ENCODE data around the gene MBNL1.

GRCh38 chr3:152253514-152253913 lies 15.2 kb upstream of the MBNL1 start:
- TF ChIP-seq CTCF (IDR thresholded peaks at IDR 0.05; ENCODE audit: poor library complexity, severe bottlenecking) (no peak), EP300 (conservative IDR thresholded peaks at IDR 0.05; ENCODE audit: poor library complexity, severe bottlenecking) (no peak), EZH2 (IDR thresholded peaks at IDR 0.05; ENCODE audit: borderline replicate concordance, insufficient read depth, low read length, poor library complexity, severe bottlenecking) (no peak), POLR2AphosphoS5 (IDR thresholded peaks at IDR 0.05) (no peak), TAF1 (IDR thresholded peaks at IDR 0.05; ENCODE audit: low read depth) (no peak), MXI1 (conservative IDR thresholded peaks at IDR 0.05; ENCODE audit: poor library complexity, severe bottlenecking) (no peak), RAD21 (conservative IDR thresholded peaks at IDR 0.05) (no peak), SMC3 (conservative IDR thresholded peaks at IDR 0.05; ENCODE audit: poor library complexity) (no peak)
- TF ChIP-seq, protein P1, sequence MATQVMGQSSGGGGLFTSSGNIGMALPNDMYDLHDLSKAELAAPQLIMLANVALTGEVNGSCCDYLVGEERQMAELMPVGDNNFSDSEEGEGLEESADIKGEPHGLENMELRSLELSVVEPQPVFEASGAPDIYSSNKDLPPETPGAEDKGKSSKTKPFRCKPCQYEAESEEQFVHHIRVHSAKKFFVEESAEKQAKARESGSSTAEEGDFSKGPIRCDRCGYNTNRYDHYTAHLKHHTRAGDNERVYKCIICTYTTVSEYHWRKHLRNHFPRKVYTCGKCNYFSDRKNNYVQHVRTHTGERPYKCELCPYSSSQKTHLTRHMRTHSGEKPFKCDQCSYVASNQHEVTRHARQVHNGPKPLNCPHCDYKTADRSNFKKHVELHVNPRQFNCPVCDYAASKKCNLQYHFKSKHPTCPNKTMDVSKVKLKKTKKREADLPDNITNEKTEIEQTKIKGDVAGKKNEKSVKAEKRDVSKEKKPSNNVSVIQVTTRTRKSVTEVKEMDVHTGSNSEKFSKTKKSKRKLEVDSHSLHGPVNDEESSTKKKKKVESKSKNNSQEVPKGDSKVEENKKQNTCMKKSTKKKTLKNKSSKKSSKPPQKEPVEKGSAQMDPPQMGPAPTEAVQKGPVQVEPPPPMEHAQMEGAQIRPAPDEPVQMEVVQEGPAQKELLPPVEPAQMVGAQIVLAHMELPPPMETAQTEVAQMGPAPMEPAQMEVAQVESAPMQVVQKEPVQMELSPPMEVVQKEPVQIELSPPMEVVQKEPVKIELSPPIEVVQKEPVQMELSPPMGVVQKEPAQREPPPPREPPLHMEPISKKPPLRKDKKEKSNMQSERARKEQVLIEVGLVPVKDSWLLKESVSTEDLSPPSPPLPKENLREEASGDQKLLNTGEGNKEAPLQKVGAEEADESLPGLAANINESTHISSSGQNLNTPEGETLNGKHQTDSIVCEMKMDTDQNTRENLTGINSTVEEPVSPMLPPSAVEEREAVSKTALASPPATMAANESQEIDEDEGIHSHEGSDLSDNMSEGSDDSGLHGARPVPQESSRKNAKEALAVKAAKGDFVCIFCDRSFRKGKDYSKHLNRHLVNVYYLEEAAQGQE (IDR thresholded peaks at IDR 0.05; ENCODE audit: borderline replicate concordance), result no peak

Measured in neural cell (in vitro differentiated cells).